ENCODE measurements around the gene CCT2.
"Not testable (repeated sequence)": the region's sequence is repeated elsewhere in the genome, so short reads cannot be mapped to it uniquely, and the experiment has no call there.

CCT2 gene

DNA sequence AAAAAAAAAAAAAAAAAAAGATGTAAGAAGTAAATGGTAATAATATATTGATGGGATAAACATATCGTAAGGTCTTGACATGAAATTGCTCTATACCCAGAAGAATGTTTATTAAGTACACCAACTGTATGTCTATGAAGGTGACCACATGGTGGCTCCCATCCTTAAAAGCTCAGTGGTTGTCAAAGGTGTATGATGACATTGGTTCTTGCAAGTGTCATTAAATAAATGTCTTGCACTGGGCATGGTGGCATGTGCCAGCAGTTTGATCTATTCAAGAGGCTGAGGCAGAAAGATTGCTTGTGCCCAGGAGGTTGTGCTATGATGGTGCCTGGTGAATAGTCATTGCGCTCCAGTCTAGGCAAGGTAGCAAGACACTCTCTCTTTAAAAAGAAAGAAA, 10.4 kb downstream of the CCT2 start:
- DNase-seq: no peak

DNA sequence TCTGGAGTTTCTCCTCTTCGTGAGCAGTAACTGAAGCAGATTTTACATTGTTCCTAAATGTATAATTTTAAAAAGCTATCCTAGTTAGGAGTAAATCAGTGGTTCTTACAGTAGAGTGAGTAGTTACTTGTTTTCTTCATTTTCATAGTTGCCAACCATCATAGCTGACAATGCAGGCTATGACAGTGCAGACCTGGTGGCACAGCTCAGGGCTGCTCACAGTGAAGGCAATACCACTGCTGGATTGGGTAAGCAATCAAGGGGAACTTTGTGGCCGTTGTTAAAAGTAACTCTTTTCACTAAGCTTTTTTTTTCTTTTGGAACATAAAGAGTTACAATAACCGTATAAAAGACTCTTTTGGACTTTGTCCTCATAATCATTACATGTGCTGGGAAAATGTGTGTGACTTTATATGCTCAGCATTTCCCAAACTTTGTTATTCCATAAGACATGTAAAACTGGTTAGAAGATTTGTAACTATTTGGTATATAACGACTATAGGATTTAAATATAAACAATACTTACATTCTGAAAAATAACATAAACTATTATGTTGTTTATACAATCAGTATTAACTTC, 13.0 kb downstream of the CCT2 start:
- DNase-seq: no peak

DNA sequence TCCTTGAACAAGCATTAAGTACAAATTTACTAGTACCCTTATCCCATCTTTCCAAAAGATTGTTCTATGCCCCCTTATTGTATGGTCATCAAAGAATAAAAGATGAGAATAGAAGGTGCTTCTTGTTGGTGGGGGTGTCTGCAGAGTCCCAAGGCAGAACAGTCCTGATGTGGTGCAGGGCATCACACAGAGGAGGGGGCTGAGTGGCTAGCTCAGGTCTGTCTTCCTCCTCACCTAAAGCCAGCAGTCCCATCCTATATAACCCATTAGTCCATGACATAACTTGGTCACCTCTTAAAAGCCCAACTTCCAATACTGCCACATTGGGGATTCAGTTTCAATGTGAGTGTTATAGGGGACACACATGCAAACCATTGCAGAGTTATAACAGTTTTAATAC, 15.5 kb downstream of the CCT2 start:
- DNase-seq: no peak

DNA sequence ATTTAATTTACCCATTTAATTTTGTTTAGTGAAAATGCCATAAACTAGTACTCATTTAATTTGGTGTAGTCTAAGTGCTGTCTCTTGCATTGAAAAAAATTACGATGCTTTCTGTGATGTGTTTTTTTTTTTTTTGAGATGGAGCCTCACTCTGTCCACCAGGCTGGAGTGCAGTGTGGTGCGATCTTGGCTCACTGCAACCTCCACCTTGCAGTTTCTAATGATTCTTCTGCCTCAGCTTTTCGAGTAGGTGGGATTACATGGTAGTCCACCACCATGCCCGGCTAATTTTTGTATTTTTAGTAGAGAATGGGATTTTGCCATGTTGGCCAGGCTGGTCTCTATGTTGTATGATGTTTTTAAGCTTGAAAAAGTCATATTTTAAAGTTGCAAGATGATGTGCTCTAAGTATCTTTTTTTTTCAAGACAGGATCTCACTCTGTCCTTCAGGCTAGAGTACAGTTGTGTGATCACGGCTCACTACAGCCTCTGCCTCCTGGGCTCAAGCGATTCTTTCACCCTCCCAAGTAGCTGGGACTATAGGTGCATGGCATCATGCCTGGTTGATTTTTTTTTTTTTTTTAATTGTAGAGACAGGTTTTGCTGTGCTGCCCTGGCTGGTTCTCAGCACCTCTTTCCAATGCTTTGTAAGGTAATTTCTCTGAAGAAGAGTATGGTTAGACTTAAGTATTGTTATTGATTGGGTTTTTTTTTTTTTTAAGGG, 16.9 kb downstream of the CCT2 start:
- no peak for DNase-seq

DNA sequence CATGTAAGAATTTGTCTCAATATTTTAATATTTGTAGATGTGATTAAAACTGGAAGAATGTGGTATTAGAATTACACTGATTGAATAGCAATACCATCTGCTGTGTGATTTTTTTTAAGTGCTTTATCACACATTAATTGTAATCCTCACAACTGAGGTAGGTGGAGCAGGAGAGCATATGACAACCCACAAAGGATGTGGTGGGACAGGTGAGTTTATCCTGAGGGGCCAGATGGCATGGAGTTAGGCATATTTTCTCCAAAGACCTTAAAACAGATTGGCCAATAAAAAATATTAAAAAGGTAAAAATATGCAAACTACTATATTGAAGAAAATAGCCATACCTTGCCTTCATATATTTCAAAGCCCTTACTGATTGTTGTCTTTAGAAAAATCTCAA, 17.7 kb downstream of the CCT2 start:
- no peak for DNase-seq

DNA sequence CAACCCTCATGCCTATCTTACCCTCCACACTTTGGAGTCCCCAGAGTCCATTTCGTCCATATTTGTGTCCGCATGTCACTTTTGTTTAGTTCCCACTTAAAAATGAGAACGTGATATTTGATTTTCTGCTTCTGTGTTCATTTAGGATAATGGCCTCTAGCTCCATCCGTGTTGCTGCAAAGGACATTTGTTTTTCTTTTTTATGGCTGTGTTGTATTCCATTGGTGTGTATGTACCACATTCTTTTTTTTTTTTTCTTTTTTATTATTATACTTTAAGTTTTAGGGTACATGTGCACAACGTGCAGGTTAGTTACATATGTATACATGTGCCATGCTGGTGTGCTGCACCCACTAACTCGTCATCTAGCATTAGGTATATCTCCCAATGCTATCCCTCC, 18.3 kb downstream of the CCT2 start:
- not testable (repeated sequence) for DNase-seq

DNA sequence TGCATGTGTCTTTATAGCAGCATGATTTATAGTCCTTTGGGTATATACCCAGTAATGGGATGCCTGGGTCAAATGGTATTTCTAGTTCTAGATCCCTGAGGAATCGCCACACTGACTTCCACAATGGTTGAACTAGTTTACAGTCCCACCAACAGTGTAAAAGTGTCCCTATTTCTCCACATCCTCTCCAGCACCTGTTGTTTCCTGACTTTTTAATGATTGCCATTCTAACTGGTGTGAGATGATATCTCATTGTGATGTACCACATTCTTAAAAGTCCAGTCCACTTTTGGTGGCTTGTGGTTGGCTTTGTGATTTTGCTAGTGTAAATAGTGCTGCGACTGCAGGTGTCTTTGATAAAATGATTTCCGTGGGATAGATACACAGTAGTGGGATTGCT, 19.0 kb downstream of the CCT2 start:
- DNase-seq: not testable (repeated sequence)

DNA sequence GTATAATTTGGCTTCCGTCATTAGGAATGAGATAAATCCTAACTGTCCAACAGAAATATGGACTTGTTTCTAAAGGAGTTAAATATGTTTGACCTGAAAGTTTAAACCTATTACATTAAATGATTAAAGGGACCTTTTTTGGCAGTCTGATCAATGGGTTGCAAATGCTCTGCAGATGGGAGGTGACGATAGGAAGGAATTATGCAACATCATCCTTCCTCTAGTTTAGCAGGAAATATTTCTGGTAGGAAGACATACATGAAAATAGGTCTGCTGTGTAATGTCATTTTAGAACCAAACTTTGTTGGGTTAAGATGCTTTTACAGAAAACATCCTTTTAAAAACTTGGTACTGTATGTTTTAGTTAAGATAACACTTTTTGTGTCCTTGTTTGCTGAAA, 22.9 kb downstream of the CCT2 start:
- no peak for DNase-seq

DNA sequence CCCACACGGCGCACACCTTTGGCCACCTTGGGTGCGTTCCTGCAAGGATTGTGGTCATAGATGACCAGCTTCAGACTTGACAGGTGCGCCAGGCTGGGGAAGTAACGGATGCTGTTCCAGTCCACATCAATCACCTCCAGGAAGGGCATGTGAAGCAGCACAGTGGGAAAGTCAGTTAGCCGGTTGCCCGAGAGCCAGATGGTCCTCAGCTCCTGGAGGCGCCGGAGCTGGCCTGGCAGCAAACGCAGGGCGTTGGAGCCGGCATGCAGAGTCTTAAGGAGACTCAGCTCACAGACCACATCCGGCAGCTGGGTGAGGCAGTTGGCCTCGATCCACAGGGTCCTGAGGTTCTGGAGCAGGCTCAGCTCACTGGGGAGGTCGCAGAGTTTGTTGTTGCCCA, 24.9 kb downstream of the CCT2 start:
- DNase-seq: no peak

DNA sequence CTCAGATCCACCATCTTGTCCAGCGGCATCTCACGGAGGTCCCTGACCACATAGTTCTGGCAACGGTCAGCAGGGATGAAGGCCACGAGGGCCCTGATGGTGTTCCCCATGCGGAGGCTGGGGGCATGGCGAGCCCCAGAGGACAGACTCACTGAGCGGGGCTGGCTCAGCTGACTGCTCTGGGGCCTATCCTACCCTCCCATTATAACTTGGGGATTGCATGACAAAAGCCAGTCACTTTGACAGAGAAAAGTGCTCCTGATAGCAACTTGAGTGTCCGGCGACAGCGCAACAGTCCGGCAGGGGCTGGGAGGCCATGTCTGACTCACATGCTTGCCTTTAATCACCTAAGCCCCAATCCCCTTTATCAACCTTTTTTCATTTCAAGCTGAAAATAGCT, 25.5 kb downstream of the CCT2 start, which contains the start of gene LRRC10:
Gene LRRC10, minus strand, starts transcription at position 179 of the 400 bp plus-strand sequence. Its CDS starts 69 bp downstream, at position 110.
- DNase-seq: no peak

DNA sequence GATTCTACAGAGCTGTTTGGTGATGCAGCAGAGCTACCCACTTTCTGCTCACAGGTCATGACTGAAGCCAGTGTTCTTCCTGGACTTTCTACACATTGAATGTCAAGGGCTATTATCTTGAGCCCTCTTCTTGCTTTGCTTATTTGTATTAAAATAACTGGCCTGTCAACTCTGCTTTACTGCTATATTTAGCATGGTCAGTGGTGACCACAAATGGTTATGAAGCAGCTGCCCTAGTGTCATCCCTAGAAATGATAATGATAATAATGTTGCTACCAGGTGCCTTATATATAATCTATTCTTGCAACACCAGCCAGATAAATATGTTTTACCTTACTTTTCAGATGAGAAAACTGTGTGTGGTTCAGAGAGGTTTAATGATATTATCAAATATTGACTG, 28.1 kb downstream of the CCT2 start:
- no peak for DNase-seq

DNA sequence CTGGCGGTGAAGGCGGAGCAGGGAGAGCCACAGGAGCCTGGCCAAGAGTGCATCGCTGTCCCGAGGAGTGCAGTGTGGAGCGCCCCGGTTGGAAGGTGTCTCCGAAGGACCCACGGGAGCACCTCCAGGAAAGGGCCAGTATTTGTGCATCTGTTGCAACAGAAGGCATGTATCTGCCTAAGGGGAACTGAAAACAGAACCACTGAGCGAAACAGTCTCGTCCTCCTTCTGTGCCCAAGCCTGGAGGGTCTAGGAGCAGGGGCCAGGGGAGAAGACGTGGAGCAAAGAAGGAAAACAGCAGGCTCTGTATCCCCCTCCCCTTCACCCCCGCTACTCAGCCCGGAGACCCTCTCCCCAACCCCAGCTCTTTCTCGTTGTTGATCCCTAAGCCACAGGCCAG, 30.8 kb downstream of the CCT2 start:
- DNase-seq: no peak

DNA sequence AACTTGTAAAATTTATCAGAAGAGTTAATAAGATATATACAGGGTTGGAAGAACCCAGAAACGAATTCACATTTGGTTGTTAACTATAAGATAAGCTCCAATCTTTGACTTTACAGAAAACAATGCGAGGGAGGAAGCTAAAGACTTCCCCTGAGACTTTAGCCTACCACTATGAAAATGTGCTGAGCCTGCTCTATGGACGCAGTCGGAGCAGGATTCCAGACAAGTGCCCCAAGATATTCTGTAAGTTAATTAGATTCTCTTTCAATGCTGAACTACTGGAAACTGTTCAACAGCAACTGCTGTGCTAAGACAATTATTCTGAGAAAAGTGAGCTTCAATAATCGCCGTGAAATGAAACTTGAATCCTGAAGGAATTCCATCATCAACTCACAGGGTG, 33.8 kb downstream of the CCT2 start:
- DNase-seq: no peak

DNA sequence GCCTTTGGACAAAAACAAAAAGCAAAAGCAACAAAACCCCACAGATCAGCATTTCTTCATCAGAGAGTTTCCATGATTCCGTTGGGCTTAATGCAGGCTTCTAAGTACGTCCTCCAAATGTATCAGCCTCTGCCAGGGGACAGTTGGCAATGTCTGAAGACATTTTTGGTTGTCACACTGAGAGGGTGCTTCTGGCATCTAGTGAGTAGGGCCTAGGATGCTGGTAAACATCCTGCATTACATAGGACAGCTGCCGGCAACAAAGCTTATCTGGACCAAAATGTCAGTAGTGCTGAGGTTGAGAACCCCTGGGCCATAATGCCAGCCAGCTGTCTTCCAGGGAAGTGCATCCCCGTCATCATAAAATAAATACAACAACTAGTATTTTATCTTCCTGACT, 34.8 kb downstream of the CCT2 start:
- no peak for DNase-seq

DNA sequence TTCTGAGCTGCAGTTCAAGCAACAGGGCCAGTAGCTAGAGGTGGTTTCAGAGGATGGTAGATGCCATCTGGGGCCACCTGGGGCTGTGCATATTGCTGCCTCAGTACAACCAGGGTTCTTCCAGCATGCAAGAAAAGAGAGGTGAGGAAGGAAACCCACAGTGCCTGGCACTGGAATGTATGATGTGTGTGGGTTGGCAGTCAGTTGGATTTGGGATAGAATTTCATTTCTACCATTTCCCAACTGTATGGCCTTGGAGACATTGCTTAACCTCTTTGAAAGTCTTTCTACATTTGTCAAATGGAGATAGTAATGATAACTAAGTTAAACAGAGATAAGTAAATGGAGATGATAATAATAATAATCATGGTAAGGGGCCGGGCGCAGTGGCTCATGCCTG, 35.7 kb downstream of the CCT2 start:
- no peak for DNase-seq

DNA sequence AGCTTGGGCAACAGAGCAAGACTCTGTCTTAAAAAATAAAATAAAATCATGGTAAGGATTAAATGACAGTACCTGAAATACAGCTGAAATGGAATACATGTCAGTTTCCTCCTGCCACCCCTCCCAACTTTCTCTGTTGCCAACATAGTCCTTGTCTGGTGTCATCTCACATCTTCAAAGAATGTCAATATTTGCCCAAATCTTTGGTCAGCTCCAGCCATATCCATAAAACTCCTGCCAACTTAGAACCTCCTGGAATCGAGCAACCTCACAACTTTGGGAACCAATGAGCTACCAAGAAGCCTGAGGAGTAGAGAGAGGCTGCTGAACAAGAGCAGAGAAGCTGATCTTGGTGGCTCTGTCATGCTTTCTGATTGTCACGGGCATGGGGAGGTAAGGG, 36.3 kb downstream of the CCT2 start:
- no peak for DNase-seq

DNA sequence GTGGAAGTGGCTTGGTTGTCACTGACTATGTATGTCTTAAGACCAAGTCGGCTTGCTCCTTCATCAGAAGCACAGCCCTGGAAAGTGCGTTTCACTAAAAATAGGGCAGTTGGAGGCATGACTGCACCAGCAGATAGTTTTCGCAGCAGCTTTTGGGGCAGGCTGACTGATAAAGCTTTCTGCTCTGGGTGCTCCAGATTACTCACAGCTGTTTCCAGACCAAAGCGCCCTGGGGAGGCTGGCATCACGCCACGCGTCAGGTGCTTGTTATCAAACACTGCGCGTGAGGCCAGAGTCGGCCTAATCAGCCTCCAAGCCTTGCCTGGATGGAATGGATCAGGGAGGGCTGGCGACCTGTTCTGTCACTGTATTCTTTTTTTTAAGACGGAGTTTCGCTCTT, 38.7 kb downstream of the CCT2 start:
- no peak for DNase-seq

DNA sequence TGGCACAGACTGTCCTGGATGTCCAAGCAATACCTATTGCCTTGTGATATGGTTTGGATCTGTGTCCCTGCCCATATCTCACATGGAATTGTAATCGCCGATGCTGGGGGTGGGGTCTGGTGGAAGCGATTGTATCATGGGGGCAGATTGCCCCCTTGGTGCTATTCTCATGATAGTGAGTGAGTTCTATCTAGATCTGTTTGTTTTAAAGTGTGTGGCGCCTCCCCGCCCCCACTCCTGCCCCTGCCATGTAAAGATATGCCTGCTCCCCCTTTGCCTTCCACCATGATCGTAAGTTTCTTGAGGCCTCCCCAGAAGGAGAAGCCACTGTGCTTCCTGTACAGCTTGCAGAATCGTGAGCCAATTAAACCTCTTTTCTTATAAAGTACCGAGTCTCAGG, 42.2 kb downstream of the CCT2 start:
- no peak for DNase-seq

DNA sequence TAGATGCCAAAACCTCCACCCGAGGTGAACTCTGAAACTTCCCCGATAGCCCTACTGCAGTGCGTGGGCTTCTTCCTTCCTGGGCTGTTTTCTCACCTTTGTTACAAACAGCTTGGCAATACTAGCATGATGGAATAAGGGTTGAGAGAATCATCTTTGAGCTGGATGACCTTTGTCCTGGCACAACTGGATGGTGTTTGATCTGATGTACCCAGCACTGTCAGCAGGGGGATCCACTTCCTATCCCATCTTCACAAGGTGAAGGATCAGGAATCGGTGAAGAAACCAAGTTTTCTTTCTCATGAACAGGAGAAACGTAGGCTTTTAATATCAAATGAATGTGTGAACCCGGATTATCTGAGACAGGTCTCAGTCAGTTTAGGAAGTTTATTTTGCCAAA, 44.9 kb downstream of the CCT2 start:
- DNase-seq: no peak

DNA sequence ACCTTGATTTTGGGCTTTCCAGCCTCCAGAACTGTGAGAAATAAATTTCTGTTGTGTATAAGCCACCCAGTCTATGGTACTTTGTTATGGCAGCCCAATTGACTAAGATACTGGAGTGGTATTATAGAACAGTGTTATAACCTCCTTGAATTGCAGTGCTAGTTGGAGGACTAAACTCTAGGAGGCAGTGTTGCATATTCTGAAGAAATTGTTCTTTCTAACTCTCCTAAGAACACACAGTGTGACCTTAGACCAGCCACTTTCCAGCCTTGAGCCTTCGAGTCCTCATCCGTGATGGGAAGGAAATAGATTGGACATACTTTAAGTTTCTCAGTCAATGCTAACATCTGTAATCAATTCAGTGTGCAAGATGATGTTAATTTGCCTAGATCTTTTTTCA, 47.8 kb downstream of the CCT2 start:
- DNase-seq: no peak

DNA sequence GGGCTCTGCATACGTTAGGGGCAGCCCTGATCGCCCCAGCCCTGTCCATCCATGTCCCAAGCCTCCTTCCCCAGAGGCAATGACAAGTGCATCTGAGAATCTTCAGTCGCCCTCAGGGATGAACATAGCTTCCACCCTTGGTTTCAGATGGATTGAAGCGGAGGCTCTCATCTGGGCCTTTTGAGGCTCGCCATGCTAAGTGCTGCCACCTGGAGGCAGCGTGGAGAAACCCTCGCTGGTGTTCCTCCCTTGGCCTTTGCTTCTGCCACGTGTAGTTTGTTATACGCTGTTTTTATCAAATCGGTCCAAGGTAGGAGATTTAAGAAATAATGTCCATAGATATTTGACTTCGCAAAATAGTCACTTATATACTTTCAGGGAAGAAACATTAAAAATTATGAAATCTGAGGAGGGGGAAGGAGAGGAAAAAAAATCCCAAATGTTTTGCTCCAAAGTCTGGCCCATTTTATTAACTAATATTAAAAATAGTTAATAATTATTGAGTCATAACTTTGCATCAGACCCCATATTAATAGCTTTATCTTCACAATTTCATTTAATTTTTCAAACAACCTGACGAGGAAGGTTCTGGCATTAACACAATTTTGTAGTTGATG, 54.2 kb downstream of the CCT2 start:
- DNase-seq: peak; percentile 17

DNA sequence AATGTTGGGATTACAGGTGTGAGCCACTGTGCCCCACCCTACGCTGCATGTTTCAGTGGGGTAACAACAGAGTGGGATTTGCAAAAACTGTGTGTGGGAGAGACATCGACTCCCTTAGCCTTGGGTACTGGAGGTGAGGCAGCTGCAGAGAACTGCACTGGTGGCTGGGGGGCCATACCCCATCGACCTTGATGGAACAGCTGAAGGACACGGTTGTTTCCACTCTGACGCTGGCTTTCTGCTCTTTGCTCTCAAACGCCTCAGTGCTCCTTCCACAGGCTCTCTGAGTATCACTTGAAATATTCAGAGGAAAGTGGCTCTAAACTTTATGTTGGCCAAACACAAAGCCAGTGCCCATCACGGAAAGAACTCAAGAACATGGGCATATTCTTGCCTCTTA, 56.3 kb downstream of the CCT2 start:
- no peak for DNase-seq

DNA sequence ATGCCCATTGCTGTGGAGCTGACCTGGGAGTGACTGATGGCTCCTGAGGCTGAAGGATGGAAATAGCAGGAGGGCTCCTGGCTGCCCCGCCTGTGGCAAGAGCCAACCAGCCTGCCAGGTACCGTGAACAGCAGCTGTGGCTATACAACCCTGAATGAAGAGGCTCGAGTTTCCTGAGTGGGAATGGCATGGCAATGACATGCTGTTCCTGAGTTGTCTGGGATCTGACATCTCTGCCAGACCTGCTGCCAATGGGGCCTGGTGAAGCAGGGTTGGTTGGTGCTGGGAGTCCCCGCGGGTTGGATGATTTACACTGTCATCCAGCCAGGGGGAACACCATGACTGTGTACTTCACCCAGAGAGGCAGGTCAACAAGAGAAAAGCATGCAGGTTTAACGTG, 57.3 kb downstream of the CCT2 start:
- DNase-seq: no peak

DNA sequence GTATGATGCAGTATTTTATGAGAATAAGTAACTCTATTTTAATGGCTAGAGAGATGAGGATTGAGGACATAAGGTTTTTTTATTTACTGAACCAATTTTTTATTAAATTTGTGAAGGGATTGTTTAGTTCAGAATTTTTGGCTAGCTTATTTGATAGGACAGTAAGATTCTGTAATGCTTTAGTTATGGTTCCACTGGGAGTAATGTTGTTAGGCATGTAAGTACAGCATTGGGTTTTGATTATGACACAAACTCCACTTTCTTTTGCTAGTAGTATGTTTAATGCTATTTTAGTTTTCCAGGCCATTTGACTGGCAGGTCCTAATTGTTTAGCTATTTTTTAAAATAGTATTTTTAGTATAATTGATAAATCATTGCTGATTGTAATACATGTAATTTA, 59.3 kb downstream of the CCT2 start:
- no peak for DNase-seq

DNA sequence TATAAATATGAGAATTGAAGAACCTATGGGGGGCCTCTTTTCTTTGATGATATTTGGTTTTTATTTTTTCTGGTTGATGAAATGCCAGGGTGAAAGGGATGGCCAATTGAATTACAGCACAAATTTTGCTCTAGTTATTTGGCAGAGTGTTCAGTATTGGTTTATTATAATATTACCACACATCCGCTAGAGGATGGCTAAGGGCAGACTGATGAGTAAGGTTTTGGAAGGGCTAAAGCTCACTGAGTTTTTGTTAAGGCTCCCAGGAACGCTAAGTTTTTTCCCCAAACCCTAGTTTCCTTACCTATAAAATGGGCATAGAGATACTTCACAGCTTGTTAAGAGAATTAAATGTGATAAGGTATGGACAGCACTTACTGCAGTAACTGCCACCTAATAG, 59.8 kb downstream of the CCT2 start:
- DNase-seq: no peak
